SJSA1 (cell line): ENCODE data around the gene RAPSN. TPM values are rescaled to one million over a fixed set of nuclear protein-coding genes. Genes with fewer than 3 reads are reported as not detected.
A peak's percentile ranks its signal among the peaks of the same experiment; 100 is the strongest.

Source experiments
- DNase-seq, 2 experiments: peaks; one replicate each; pipeline ENCODE4 v3.0.0-alpha.2; 2015 to 2020; ENCODE audit warnings: low spot score in 2 of 2, low read depth in 1 of 2
- H3K27ac ChIP-seq: fragments of 250-450 bp; sonication (Bioruptor Pico); 2 replicates; pipeline ENCODE4 v1.5.1; 2020; ENCODE audit warnings: mild to moderate bottlenecking, moderate library complexity
- H3K27me3 ChIP-seq: fragments of 250-450 bp; sonication (Bioruptor Pico); replicated peaks from 2 replicates; pipeline ENCODE4 v1.5.1; 2020; ENCODE audit warnings: mild to moderate bottlenecking, moderate library complexity
- H3K36me3 ChIP-seq: fragments of 250-450 bp; sonication (Bioruptor Pico); 2 replicates; pipeline ENCODE4 v1.5.1; 2020; ENCODE audit warnings: mild to moderate bottlenecking
- H3K4me1 ChIP-seq: fragments of 250-450 bp; sonication (Bioruptor Pico); replicated peaks from 2 replicates; pipeline ENCODE4 v1.6.1; 2021; ENCODE audit warnings: mild to moderate bottlenecking
- H3K4me3 ChIP-seq: fragments of 250-450 bp; sonication (Bioruptor Pico); 2 replicates; pipeline ENCODE4 v1.5.1; 2020; ENCODE audit warnings: mild to moderate bottlenecking
- H3K9me3 ChIP-seq: fragments of 250-450 bp; sonication (Bioruptor Pico); replicated peaks from 2 replicates; pipeline ENCODE4 v1.5.1; 2020; ENCODE audit warnings: mild to moderate bottlenecking
- total RNA-seq: library from RNA; depleted of rRNA; stranded (reverse); fragments of >200 nt; shearing (Covaris generic); gene quantifications from 2 replicates; pipeline ENCODE4 v1.2.3, GENCODE V29; 2014

RAPSN gene
- total RNA-seq, 1 experiment from 2014 or later, result 0.34 TPM

DNA sequence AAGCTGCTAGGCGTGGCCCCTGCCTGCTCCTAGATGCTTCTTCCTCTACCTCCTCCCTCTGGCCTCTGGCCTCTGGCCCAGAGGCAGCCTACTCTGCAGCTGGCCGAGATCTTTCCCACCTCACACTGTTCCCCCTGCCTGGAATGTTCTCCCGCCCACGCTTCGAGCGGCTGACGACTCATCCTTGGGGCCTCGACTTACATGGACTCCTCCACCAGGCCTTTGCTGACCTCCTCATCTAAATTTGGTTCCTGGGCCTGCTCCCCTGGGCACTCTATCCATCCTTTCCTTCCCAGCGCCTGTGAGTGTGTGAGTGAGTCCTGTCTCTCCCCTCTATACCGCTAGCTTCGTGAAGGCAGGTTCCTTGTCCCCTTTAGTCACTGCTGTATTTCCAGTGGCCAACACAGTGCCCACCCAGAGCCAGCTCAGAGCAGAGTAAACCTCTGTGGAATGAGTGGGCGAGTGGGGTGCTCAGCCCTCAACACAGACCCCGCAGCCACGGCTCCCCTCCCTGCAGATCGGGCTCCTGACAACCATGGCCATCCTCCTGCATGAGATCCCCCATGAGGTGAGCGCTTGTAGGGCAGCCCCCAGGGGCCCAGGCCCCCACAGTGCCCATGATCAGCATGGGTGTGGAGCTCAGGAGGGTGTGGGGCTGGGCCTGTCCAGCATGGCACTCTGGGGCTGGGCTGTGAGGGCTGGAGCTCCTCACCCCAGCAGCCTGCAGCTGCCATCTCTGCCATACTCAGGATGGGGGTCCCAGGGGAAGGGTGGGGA is 34.8 kb downstream of the RAPSN start:
- peaks cover 40% of the 10 kb centered on the region for H3K4me1 ChIP-seq
- H3K27me3 ChIP-seq, result no peaks in the 10 kb centered on the region
- no peak overlapping the region for H3K27ac ChIP-seq
- H3K9me3 ChIP-seq, result no peaks in the 10 kb centered on the region
- peaks cover 81% of the 10 kb centered on the region for H3K36me3 ChIP-seq
- H3K4me3 ChIP-seq, result no peak overlapping the region
- no peak for DNase-seq

DNA sequence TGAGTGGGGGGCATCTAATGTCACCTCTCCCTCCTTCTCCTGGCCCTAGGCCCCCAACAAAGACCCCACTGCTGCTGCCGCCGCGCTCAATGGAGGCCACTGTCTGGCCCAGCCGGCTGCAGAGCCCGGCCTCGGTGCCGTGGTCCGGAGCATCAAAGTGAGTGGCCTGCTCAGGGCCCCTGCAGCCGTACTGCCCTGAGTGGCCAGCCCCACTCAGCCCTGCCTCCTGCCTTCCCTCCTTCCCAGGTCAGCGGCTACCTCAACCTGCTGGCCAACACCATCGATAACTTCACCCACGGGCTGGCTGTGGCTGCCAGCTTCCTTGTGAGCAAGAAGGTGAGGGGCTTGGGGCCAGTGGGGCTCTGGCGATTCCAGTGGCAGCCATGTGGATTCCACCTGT is 35.6 kb downstream of the RAPSN start:
- no peak for DNase-seq
- Histone ChIP-seq H3K27ac (no peak overlapping the region), H3K4me1 (peaks cover 43% of the 10 kb centered on the region), H3K27me3 (no peaks in the 10 kb centered on the region), H3K4me3 (no peak overlapping the region), H3K36me3 (peaks cover 73% of the 10 kb centered on the region), H3K9me3 (no peaks in the 10 kb centered on the region)

- H3K4me3 ChIP-seq, result no peak overlapping the region
- no peak overlapping the region for H3K27ac ChIP-seq
- H3K27me3 ChIP-seq, result no peaks in the 10 kb centered on the region
- H3K4me1 ChIP-seq, result peaks cover 46% of the 10 kb centered on the region
- peaks cover 61% of the 10 kb centered on the region for H3K36me3 ChIP-seq
- peak in 1 of 2 experiments; percentile 70 for DNase-seq
- H3K9me3 ChIP-seq, result no peaks in the 10 kb centered on the region
Observed at GRCh38 chr11:47411884-47412746, 36.8 kb downstream of the RAPSN start.

- no peak for DNase-seq
- peaks cover 32% of the 10 kb centered on the region for H3K4me1 ChIP-seq
- peaks cover 51% of the 10 kb centered on the region for H3K36me3 ChIP-seq
- H3K27me3 ChIP-seq, result no peaks in the 10 kb centered on the region
- no peak overlapping the region for H3K4me3 ChIP-seq
- no peaks in the 10 kb centered on the region for H3K9me3 ChIP-seq
- H3K27ac ChIP-seq, result no peak overlapping the region
Observed at GRCh38 chr11:47410370-47411264, 38.3 kb downstream of the RAPSN start.

GRCh38 chr11:47409440-47410369 is 39.2 kb downstream of the RAPSN start:
- Histone ChIP-seq H3K27ac (peak overlapping the region; percentile 63), H3K4me3 (peak overlapping the region; percentile 65), H3K27me3 (no peaks in the 10 kb centered on the region), H3K36me3 (peaks cover 42% of the 10 kb centered on the region), H3K4me1 (peaks cover 27% of the 10 kb centered on the region), H3K9me3 (no peaks in the 10 kb centered on the region)
- no peak for DNase-seq

DNA sequence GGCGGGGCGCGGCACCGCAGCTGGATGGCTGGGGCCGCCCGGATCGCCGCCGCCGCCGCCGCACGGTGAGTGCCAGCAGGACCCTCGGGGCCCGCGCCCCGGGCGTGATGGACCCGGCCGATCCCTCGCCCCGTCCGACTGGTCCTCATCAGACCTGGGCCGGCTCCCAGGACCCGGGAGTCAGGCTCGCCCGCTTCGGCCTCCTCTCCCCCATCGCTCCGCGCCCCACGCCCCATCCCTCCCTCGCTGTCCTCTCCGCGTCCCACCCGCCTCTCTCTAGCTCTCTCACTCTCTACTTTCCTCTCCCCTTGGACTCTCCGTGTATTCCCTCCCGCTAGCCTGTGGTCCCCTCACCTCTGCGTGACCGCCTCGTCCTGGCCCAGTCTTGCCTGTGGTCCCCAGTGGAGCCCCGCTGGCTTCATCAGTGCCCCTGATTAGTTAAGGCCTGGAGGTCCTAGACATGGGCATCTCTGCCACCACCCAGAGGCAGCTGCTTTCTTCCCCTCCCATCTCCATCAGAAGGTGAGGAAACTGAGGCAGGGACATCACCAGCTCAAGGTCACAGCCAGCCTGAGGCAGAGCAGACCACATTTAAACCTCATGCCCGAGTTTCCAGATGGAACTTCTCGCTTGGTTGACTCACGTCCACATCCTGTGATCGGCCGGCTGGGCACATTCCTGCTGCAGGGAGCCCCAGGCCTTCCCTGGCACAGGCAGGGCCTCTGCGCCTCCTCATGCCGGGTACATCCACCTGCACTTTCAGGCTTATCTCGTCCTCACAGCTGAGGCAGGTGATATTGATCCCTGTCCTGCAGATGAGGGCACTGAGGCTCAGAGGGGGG is 40.1 kb downstream of the RAPSN start:
- Histone ChIP-seq H3K4me3 (peak overlapping the region; percentile 65), H3K4me1 (peaks cover 24% of the 10 kb centered on the region), H3K9me3 (no peaks in the 10 kb centered on the region), H3K27me3 (no peaks in the 10 kb centered on the region), H3K36me3 (peaks cover 33% of the 10 kb centered on the region), H3K27ac (peak overlapping the region; percentile 63)
- DNase-seq, result peak; percentile 65 to 81

DNA sequence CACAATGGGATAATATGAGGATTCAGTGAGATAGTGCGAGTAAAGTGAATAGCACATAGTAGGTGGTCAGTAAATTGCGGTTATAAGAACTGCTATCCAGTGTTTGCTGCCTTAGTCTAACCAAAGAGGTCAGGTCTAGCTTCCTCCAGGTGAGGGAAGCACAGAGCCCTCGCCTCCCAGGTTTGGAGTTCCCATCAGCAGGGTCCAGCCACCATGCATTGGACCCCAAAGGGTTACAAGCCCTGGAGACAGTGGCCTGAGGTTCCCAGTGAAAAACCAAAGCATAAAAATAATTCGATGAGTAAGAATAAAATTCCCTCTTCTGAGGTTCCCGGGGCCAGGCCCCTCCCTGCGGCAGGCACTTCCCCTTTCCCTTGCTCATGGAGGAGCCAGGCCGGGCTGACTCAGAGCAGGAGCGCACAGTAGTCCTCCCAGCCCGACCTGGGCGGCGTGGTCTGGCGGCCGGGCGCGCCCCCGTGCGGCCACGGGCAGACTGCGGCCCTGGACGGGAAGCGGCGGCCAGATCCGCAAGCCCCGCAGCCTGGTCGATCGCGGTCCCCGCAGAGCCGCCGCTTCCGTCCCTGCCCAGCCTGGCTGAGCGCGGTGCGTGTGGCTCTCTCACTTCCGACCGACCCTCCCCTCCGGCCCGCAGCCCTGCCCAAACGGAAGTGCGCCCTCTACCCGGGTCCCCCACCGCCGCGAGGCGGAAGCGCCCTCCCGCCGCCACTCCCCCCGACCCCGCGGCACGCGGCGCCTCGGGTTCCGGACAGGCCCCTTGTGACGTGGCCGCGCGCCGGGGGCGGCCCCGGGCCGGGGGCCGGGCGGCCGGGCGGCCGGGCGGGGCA is 41.0 kb downstream of the RAPSN start, which contains the start of gene SLC39A13:
TSS of gene SLC39A13 (plus strand) at position 845 of the 845 bp plus-strand sequence. CDS start 1,505 bp downstream, outside the sequence.
- H3K4me3 ChIP-seq, result peak within 1 kb of the TSS; percentile 65
- H3K36me3 ChIP-seq, result peaks cover 24% of the 10 kb centered on the region
- peak within 1 kb of the TSS; percentile 82 for H3K27ac ChIP-seq
- DNase-seq, result peak; percentile 96 to 97
- H3K9me3 ChIP-seq, result no peaks in the 10 kb centered on the region
- no peaks in the 10 kb centered on the region for H3K27me3 ChIP-seq
- H3K4me1 ChIP-seq, result peaks cover 24% of the 10 kb centered on the region

GRCh38 chr11:47406896-47407745 is 41.8 kb downstream of the RAPSN start:
- Histone ChIP-seq H3K9me3 (no peaks in the 10 kb centered on the region), H3K36me3 (peaks cover 21% of the 10 kb centered on the region), H3K27me3 (no peaks in the 10 kb centered on the region), H3K4me1 (peaks cover 24% of the 10 kb centered on the region), H3K4me3 (peak overlapping the region; percentile 65), H3K27ac (peak overlapping the region; percentile 82)
- no peak for DNase-seq

DNA sequence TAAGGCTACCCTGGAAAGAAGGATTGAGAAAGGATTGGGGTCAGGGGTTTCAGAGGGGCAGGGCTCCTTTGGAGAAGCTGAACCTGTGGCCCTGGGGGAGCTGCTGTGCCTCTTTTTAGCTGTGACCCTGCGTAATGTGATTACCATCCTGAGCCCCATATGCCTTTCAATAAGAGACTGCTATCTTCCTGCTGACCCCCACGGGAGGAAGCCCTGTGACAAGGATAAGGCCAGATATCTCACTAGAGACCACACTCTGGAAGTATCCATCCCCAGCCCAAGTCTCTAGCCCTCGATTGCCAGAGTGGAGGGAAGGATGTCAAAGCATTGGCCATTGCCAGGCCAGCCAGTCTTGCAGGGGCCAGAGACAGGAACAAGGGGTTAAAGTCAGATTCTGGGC is 45.4 kb downstream of the RAPSN start:
- Histone ChIP-seq H3K9me3 (no peaks in the 10 kb centered on the region), H3K27me3 (no peaks in the 10 kb centered on the region), H3K27ac (no peak overlapping the region), H3K36me3 (no peaks in the 10 kb centered on the region), H3K4me1 (peaks cover 10% of the 10 kb centered on the region), H3K4me3 (no peak overlapping the region)
- DNase-seq, result no peak

DNA sequence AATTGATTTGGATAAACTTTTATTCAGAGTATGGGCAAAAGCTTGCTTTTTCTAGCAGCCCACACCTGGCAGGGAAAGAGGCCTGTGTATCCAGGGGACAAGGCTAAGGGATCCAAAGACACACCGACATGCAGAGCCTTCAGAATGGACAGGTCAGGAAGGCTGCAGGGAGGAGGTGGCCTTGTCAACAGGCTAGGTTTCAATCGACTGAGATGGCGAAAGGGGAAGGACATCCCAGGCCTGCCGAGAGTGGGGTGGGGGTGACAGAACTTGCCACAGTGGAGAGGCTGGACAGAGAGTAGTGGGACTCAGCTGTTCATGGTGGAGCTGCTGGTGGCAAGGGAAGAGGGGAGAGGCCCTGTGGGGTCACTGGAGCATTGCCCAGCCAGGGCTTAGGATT is 45.8 kb downstream of the RAPSN start:
- no peaks in the 10 kb centered on the region for H3K27me3 ChIP-seq
- peaks cover 10% of the 10 kb centered on the region for H3K4me1 ChIP-seq
- H3K36me3 ChIP-seq, result no peaks in the 10 kb centered on the region
- H3K4me3 ChIP-seq, result no peak overlapping the region
- no peaks in the 10 kb centered on the region for H3K9me3 ChIP-seq
- H3K27ac ChIP-seq, result no peak overlapping the region
- no peak for DNase-seq
